ENCODE results near the gene SH3TC1.

The SH3TC1 gene

DNA sequence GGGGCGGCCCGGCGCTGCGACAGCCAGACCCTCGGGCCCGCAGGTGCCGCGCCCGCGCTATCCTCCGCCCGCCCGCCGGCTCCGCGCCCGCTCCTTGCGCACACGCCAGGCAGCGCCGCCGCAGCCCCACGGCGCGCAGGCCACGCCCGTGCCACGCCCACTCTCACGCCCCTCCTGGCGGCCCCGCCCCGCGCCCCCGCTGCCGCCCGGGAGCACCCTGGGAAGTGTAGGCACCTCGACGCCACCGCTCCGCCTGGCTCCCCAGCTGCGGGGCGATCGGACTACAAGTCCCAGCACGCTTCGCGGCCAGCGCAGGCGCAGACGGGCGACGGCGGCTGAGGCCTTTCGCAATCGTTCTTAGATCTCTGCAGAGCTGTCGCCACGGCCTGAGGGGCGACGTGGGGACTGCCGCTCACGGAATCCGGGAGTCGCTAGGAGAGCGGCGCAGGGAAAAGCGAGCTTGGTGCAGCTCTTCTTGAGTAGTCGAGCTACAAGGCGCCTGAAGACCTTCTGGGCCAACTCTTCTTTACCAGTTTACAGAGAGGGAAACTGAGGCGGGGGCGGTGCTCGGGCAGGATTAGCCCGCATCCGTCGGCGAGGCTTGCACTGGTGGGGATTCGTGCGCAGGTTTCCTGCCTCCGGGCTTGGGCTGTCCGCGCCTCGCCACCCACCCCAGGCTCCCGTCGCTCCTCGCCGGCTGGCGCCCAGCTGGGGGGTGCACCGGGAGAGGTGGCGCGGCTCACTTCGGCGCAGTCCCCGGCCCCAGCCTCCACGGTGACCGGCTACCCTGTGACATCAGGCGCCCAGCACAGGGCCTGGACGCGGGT is 40.2 kb upstream of the SH3TC1 start, which contains the start of gene ABLIM2:
TSS of gene ABLIM2 (minus strand) at position 104 of the 827 bp plus-strand sequence. CDS start 124 bp downstream, outside the sequence.
- Histone ChIP-seq H3K9ac (ENCODE audit: low read length) (peak within 1 kb of the TSS; percentile 54; the same call in 1 of the 2 replicates), H3K9me2 (ENCODE audit: low read depth, low read length) (no peaks in the 10 kb centered on the region), H3K79me2 (ENCODE audit: insufficient read depth, low read length) (no peaks in the 10 kb centered on the region), H2AFZ (ENCODE audit: low read length) (no peak within 1 kb of the TSS), H4K20me1 (ENCODE audit: insufficient read depth, low read length) (no peaks in the 10 kb centered on the region), H3K27me3 (ENCODE audit: insufficient read depth, low read length) (no peaks in the 10 kb centered on the region), H3K36me3 (ENCODE audit: insufficient read depth, low read length) (no peaks in the 10 kb centered on the region), H3K4me1 (ENCODE audit: insufficient read depth, low read length, severe bottlenecking) (peaks cover 34% of the 10 kb centered on the region), H3K4me2 (ENCODE audit: low read length) (peak within 1 kb of the TSS; percentile 85), H3F3A (ENCODE audit: insufficient read depth, low read length) (no peaks in the 10 kb centered on the region), H3K4me3 (ENCODE audit: low read depth, low read length, poor library complexity, severe bottlenecking) (peak within 1 kb of the TSS; percentile 63), H3K9me3 (ENCODE audit: low read length) (no peaks in the 10 kb centered on the region), H3K27ac (ENCODE audit: low read depth, low read length, poor library complexity, severe bottlenecking) (no peak within 1 kb of the TSS)
- TF ChIP-seq, protein P1, sequence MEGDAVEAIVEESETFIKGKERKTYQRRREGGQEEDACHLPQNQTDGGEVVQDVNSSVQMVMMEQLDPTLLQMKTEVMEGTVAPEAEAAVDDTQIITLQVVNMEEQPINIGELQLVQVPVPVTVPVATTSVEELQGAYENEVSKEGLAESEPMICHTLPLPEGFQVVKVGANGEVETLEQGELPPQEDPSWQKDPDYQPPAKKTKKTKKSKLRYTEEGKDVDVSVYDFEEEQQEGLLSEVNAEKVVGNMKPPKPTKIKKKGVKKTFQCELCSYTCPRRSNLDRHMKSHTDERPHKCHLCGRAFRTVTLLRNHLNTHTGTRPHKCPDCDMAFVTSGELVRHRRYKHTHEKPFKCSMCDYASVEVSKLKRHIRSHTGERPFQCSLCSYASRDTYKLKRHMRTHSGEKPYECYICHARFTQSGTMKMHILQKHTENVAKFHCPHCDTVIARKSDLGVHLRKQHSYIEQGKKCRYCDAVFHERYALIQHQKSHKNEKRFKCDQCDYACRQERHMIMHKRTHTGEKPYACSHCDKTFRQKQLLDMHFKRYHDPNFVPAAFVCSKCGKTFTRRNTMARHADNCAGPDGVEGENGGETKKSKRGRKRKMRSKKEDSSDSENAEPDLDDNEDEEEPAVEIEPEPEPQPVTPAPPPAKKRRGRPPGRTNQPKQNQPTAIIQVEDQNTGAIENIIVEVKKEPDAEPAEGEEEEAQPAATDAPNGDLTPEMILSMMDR (IDR thresholded peaks at IDR 0.05; ENCODE audit: low read length): no peak
- TF ChIP-seq EZH2 (IDR thresholded peaks at IDR 0.05; ENCODE audit: borderline replicate concordance, low read length): no peak

DNA sequence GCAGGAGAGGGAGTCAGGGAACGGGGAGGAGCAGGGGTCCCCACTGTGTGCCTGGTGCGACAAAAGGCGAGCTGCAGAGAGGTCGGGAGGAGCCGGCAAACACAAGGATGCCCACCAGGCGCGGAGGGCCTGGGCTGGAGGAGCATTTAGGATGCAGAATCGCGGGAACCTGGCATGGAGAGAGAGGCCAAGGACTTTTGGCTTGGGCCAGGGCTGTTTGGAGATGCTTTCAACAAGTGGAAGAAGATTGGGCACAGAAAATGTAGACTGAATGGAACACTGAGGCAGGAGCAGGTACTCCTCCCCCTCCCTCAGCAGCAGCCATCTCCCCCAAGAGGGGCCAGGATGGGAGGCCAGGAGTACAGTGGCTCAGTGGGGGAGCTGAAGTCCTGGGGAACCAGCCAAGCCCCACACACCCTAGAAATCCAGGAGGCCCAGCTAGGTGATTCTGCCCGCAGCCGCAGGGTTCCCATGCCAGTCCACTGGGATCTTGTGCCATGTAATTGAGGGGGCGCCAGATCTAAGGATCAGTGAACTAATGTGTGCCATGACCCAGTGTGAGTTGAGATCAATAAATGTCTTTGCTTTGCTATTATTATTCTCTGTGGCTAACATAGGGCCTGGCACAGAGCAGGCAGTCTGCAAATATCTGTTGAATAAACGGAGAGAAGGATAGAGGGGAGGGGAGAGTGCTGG is 39.4 kb upstream of the SH3TC1 start:
- Histone ChIP-seq H3K9me3 (ENCODE audit: low read length) (no peaks in the 10 kb centered on the region), H3K4me3 (ENCODE audit: low read depth, low read length, poor library complexity, severe bottlenecking) (peak overlapping the region; percentile 63), H3K36me3 (ENCODE audit: insufficient read depth, low read length) (no peaks in the 10 kb centered on the region), H3K4me1 (ENCODE audit: insufficient read depth, low read length, severe bottlenecking) (peaks cover 42% of the 10 kb centered on the region), H4K20me1 (ENCODE audit: insufficient read depth, low read length) (no peaks in the 10 kb centered on the region), H3K79me2 (ENCODE audit: insufficient read depth, low read length) (no peaks in the 10 kb centered on the region), H3F3A (ENCODE audit: insufficient read depth, low read length) (no peaks in the 10 kb centered on the region), H3K9me2 (ENCODE audit: low read depth, low read length) (no peaks in the 10 kb centered on the region), H3K4me2 (ENCODE audit: low read length) (peak overlapping the region; percentile 85), H2AFZ (ENCODE audit: low read length) (no peak overlapping the region), H3K27ac (ENCODE audit: low read depth, low read length, poor library complexity, severe bottlenecking) (no peak overlapping the region), H3K9ac (ENCODE audit: low read length) (peak overlapping the region; percentile 54; the same call in 1 of the 2 replicates), H3K27me3 (ENCODE audit: insufficient read depth, low read length) (no peaks in the 10 kb centered on the region)
- no peak for TF ChIP-seq EZH2 (IDR thresholded peaks at IDR 0.05; ENCODE audit: borderline replicate concordance, low read length)
- TF ChIP-seq, protein P1 (IDR thresholded peaks at IDR 0.05; ENCODE audit: low read length): no peak

DNA sequence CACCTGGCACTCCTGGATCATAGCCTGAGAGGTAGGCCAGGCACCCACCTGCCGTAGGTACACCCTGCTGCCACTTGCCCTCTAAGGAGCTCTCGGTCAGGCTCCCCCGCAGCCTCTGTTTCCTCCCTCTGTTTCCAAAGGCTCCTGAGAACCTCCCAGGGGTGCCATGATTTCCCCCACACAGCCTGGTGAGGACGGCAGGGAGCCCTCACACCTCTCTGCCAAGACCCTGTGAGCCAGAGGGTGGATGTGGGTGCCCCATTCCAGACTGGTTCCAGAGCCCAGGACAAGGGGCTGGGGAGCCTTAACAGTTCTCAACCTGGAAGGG is 38.9 kb upstream of the SH3TC1 start:
- Histone ChIP-seq H2AFZ (ENCODE audit: low read length) (no peak overlapping the region), H3K4me1 (ENCODE audit: insufficient read depth, low read length, severe bottlenecking) (peaks cover 47% of the 10 kb centered on the region), H3K27me3 (ENCODE audit: insufficient read depth, low read length) (no peaks in the 10 kb centered on the region), H3F3A (ENCODE audit: insufficient read depth, low read length) (no peaks in the 10 kb centered on the region), H3K9me3 (ENCODE audit: low read length) (no peaks in the 10 kb centered on the region), H3K9me2 (ENCODE audit: low read depth, low read length) (no peaks in the 10 kb centered on the region), H4K20me1 (ENCODE audit: insufficient read depth, low read length) (no peaks in the 10 kb centered on the region), H3K36me3 (ENCODE audit: insufficient read depth, low read length) (no peaks in the 10 kb centered on the region), H3K4me3 (ENCODE audit: low read depth, low read length, poor library complexity, severe bottlenecking) (peak overlapping the region; percentile 11), H3K4me2 (ENCODE audit: low read length) (peak overlapping the region; percentile 85; the same call in 1 of the 2 replicates), H3K27ac (ENCODE audit: low read depth, low read length, poor library complexity, severe bottlenecking) (no peak overlapping the region), H3K9ac (ENCODE audit: low read length) (no peak overlapping the region), H3K79me2 (ENCODE audit: insufficient read depth, low read length) (no peaks in the 10 kb centered on the region)
- TF ChIP-seq, protein P1 (IDR thresholded peaks at IDR 0.05; ENCODE audit: low read length): no peak
- no peak for TF ChIP-seq EZH2 (IDR thresholded peaks at IDR 0.05; ENCODE audit: borderline replicate concordance, low read length)
